ENCODE data around the gene VPS8.

- TF ChIP-seq CTCF (IDR thresholded peaks at IDR 0.05; ENCODE audit: insufficient read depth, low read length) = no peak
- no peak for TF ChIP-seq REST (IDR thresholded peaks at IDR 0.05; ENCODE audit: insufficient replicate concordance, low read depth)
These were observed 129.4 kb downstream of the VPS8 start for GRCh38 chr3:184941408-184941807.
